ENCODE data around the gene SEBOX. TPM values are rescaled to one million over a fixed set of nuclear protein-coding genes. Genes with fewer than 3 reads are reported as not detected.

Gene SEBOX
- polyA plus RNA-seq, 2 of the 4 experiments (the other 2 are of a cell fraction) = not detected

DNA sequence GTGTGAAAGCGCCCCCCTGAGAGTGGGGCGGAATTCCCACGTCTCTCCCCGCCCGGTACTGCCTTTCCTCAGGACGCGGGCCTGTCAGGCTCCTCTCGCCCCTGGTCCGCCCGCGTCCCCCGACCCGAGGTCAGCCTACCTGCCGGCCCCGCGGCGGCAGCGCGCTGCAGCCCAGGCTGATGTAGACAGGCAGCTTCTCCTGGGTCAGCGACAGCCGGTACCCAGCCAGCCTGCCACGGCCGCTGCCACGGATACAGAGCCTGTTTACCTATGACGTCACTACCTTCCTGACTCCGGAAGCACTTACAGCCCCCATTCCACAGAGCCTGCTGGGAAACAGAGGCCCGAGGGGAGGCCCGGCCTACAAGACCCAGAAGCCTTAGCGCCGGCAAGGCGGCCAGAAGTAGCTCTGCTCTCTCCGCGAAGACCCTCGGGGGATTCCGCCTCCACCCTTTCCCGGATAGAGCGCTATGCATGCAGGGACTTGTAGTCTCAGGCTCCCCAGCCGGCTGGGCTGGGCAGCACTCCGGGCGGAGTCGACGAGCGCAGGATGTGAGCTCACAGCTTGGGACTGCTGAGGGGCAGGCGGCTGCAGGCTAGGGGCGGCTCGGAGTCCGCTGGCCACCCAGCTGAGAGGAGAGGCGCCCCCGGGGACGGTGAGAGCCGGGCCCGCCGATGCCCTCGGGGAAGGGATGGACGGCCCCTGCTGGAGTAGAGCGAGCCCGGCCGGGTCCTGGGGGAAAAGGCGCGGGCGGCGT is 29.6 kb downstream of the SEBOX start, which contains the start of the genes IFT20 and TNFAIP1 (continued):
- TF ChIP-seq NPAS2 (CRISPR knock-in tag; IDR thresholded peaks at IDR 0.05; ENCODE audit: borderline replicate concordance) = no peak
- TF ChIP-seq, protein P1, sequence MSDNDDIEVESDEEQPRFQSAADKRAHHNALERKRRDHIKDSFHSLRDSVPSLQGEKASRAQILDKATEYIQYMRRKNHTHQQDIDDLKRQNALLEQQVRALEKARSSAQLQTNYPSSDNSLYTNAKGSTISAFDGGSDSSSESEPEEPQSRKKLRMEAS (IDR thresholded peaks at IDR 0.05) = peak; percentile 77
- no peak for TF ChIP-seq MAFK (IDR thresholded peaks at IDR 0.05; ENCODE audit: partially characterized antibody)
- no peak for TF ChIP-seq RCOR1 (IDR thresholded peaks at IDR 0.05; ENCODE audit: low read depth, low read length)

DNA sequence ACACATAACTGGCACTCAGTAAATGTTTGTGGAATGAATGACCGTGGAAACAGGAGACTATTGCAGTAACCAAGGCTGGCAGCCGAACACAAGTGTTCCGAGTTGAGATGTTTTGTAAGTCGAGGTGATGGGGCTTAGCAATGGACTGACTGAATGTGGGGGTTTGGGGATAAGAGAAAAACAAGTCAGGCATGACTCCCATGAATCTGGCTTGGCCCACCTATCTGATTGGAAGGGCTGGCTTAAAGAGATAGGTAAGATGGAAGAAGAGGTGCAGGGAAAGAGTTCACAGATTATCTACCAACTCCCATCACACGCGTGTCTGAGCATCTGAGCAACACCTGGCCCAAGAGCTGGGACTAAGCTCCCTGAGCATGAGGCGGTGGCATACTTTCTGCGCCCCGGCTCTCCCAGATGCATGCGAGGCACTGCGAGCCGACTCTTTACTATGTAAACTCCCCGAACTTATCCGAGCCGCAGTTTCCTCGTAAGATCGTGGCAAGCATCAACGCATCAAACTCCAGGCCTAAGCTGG is 30.3 kb downstream of the SEBOX start:
- 9% methylated on average over 18 of the region's 18 CpGs for WGBS (ENCODE audit: missing lambda C conversion rate)
- ChIA-PET POLR2A (interaction anchor here (0.8 to 2.1 kb wide), 11 partner anchors 10 to 442 kb away, joined by 3 to 65 read pairs (median 3); partner anchors contain the start of genes POLDIP2 and TMEM97), CTCF (interaction anchor here (1.1 to 7.0 kb wide), 9 partner anchors 9 to 109 kb away, joined by 4 to 41 read pairs (median 8); partner anchors contain the start of genes POLDIP2 and TMEM97)
- TF ChIP-seq KDM5A (IDR thresholded peaks at IDR 0.05) (no peak), ZFP36 (IDR thresholded peaks at IDR 0.05; ENCODE audit: borderline replicate concordance, partially characterized antibody) (no peak), TFCP2L1 (CRISPR knock-in tag; IDR thresholded peaks at IDR 0.05) (no peak), PHF8 (IDR thresholded peaks at IDR 0.05; ENCODE audit: borderline replicate concordance, low read depth) (no peak), FOSB (CRISPR knock-in tag; IDR thresholded peaks at IDR 0.05) (no peak), SREBF2 (IDR thresholded peaks at IDR 0.05) (no peak)
- TF ChIP-seq, protein P2, sequence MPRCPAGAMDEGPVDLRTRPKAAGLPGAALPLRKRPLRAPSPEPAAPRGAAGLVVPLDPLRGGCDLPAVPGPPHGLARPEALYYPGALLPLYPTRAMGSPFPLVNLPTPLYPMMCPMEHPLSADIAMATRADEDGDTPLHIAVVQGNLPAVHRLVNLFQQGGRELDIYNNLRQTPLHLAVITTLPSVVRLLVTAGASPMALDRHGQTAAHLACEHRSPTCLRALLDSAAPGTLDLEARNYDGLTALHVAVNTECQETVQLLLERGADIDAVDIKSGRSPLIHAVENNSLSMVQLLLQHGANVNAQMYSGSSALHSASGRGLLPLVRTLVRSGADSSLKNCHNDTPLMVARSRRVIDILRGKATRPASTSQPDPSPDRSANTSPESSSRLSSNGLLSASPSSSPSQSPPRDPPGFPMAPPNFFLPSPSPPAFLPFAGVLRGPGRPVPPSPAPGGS (IDR thresholded peaks at IDR 0.05) = 0 out of 3 replicates have a peak, but pooled peaks have one; percentile 5
- TF ChIP-seq, protein P1 (IDR thresholded peaks at IDR 0.05) = no peak
- Histone ChIP-seq H3K4me2 (peak overlapping the region; percentile 85), H3K27ac (peak overlapping the region; percentile 80 to 86), H3K4me1 (peaks cover 31% of the 10 kb centered on the region), H3K9me3 (no peaks in the 10 kb centered on the region), H3K4me3 (peak overlapping the region; percentile 86)
- ATAC-seq (peak; percentile 0 to 4; a peak in 3 of 6 replicates), DNase-seq (ENCODE audit: low read depth in 1 of 2, low spot score in 1 of 2) (no peak), FAIRE-seq (no peak)

DNA sequence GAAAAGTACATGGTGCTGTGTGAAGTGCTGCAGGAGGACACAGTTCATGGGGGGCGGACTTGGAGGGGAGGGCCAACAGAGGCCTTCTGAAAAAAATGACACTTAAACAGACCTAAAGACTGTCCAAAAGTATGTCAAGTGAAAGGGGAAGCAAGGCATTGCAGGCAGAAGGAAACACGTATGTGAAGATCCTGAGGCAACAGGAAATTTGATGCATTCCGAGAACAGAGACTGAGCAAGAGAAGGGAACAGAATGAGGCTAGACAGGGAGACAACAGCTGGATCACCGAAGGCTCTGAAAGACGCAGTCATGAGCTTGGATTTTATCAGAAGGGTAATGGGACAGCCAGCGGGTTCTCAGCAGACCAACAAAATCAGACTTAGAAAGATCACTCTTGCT is 30.8 kb downstream of the SEBOX start:
- CTCF ChIA-PET = interaction anchor here (1.1 to 7.0 kb wide), 5 partner anchors 8 to 101 kb away, joined by 4 to 41 read pairs (median 12); partner anchors contain the start of gene TMEM97

DNA sequence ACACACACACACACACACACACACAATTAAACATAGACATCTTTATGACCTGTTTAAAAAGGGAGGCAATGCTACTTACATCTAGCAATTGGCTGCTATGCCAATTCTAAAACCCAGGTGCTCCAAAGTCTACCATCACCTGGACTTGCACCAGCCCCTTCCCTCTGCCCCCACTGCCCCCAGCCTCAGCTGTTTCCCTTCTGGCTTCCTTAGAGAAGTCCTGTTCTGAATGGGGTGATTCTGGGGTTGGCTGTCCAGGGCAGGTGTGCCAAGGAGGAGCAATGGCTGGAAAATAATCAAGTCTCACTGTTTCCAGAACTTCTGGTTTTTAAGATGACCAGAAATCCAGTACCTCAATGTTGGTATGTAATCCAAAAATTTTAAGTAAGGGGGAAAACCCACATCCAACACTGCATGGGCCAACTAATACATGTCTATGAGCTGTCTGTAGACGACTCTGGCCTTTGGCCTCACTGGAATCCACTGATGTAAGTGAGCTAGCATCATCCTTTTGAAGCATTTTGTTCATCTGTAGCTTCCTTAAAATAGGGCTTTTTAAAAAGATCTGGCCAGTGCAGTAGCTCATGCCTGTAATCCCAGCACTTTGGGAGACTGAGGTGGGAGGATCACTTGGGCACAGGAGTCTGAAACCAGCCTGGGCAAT is 31.8 kb downstream of the SEBOX start:
- WGBS (ENCODE audit: missing lambda C conversion rate) = 45% methylated on average over 1 of the region's 1 CpG
- no peak for TF ChIP-seq ZC3H11A (IDR thresholded peaks at IDR 0.05)
- TF ChIP-seq, protein P3, sequence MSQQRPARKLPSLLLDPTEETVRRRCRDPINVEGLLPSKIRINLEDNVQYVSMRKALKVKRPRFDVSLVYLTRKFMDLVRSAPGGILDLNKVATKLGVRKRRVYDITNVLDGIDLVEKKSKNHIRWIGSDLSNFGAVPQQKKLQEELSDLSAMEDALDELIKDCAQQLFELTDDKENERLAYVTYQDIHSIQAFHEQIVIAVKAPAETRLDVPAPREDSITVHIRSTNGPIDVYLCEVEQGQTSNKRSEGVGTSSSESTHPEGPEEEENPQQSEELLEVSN (IDR thresholded peaks at IDR 0.05; ENCODE audit: borderline replicate concordance, low read depth) = no peak
- TF ChIP-seq CBX2 (IDR thresholded peaks at IDR 0.05; ENCODE audit: borderline replicate concordance, low read depth) = no peak
- TF ChIP-seq CHD4 (IDR thresholded peaks at IDR 0.05; ENCODE audit: borderline replicate concordance) = no peak
- TF ChIP-seq, protein P4, sequence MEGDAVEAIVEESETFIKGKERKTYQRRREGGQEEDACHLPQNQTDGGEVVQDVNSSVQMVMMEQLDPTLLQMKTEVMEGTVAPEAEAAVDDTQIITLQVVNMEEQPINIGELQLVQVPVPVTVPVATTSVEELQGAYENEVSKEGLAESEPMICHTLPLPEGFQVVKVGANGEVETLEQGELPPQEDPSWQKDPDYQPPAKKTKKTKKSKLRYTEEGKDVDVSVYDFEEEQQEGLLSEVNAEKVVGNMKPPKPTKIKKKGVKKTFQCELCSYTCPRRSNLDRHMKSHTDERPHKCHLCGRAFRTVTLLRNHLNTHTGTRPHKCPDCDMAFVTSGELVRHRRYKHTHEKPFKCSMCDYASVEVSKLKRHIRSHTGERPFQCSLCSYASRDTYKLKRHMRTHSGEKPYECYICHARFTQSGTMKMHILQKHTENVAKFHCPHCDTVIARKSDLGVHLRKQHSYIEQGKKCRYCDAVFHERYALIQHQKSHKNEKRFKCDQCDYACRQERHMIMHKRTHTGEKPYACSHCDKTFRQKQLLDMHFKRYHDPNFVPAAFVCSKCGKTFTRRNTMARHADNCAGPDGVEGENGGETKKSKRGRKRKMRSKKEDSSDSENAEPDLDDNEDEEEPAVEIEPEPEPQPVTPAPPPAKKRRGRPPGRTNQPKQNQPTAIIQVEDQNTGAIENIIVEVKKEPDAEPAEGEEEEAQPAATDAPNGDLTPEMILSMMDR (IDR thresholded peaks at IDR 0.05) = no peak
- no peak for TF ChIP-seq SREBF2 (IDR thresholded peaks at IDR 0.05)
- no peak for TF ChIP-seq FOSL2 (IDR thresholded peaks at IDR 0.05)
- no peak for TF ChIP-seq FOSL2 (CRISPR knock-in tag; IDR thresholded peaks at IDR 0.05)
- no peak for TF ChIP-seq NFE2L2 (conservative IDR thresholded peaks at IDR 0.05; ENCODE audit: low read length)
- TF ChIP-seq JUNB (IDR thresholded peaks at IDR 0.05) = no peak
- TF ChIP-seq, protein P5, sequence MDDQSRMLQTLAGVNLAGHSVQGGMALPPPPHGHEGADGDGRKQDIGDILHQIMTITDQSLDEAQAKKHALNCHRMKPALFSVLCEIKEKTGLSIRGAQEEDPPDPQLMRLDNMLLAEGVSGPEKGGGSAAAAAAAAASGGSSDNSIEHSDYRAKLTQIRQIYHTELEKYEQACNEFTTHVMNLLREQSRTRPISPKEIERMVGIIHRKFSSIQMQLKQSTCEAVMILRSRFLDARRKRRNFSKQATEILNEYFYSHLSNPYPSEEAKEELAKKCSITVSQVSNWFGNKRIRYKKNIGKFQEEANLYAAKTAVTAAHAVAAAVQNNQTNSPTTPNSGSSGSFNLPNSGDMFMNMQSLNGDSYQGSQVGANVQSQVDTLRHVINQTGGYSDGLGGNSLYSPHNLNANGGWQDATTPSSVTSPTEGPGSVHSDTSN (IDR thresholded peaks at IDR 0.05) = no peak
- no peak for TF ChIP-seq CHD2 (IDR thresholded peaks at IDR 0.05; ENCODE audit: low read length, partially characterized antibody)

More for the DNA sequence above, 30.8 kb downstream of the SEBOX start:
- Histone ChIP-seq H3K4me1 (peaks cover 31% of the 10 kb centered on the region), H3K9me3 (no peaks in the 10 kb centered on the region), H3K4me2 (peak overlapping the region; percentile 85), H3K27ac (peak overlapping the region in 1 of 2 experiments; percentile 86; a peak in 1 of 6 replicates), H3K4me3 (peak overlapping the region; percentile 86)
- FAIRE-seq = no peak
- TF ChIP-seq CBX8 (IDR thresholded peaks at IDR 0.05) = no peak
- TF ChIP-seq, protein P6, sequence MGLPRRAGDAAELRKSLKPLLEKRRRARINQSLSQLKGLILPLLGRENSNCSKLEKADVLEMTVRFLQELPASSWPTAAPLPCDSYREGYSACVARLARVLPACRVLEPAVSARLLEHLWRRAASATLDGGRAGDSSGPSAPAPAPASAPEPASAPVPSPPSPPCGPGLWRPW (IDR thresholded peaks at IDR 0.05) = no peak
- no peak for DNase-seq (ENCODE audit: low read depth in 1 of 2, low spot score in 1 of 2)
- POLR2A ChIA-PET = interaction anchor here (0.8 to 2.0 kb wide), 2 partner anchors 23 to 48 kb away, joined by 3 to 6 read pairs; partner anchors contain the start of gene POLDIP2
- WGBS (ENCODE audit: missing lambda C conversion rate) = 65% methylated on average over 6 of the region's 6 CpGs
- no peak for ATAC-seq

More for the DNA sequence above, 31.8 kb downstream of the SEBOX start:
- Histone ChIP-seq H3K4me2 (no peak overlapping the region; the same call in 2 of the 3 replicates), H3K4me1 (peaks cover 26% of the 10 kb centered on the region), H3K27ac (no peak overlapping the region), H3K9me3 (no peaks in the 10 kb centered on the region), H3K4me3 (no peak overlapping the region)
- POLR2A ChIA-PET = interaction anchor here (2.0 kb wide), 1 partner anchor 24 kb away, joined by 6 read pairs; the partner anchor contains the start of gene POLDIP2
- FAIRE-seq (no peak), DNase-seq (ENCODE audit: low read depth in 1 of 2, low spot score in 1 of 2) (no peak), ATAC-seq (no peak)
- CTCF ChIA-PET = interaction anchor here (0.7 to 7.0 kb wide), 7 partner anchors 13 to 144 kb away, joined by 3 to 39 read pairs (median 4); partner anchors contain the start of gene TMEM97

Data from A549 (cell line).